Measurements from ENCODE around the gene CDK17. TPM values are rescaled to one million over a fixed set of nuclear protein-coding genes. Genes with fewer than 3 reads are reported as not detected.

Gene CDK17
- total RNA-seq, 1 donor from 2014 or later, result 32.4 TPM

DNA sequence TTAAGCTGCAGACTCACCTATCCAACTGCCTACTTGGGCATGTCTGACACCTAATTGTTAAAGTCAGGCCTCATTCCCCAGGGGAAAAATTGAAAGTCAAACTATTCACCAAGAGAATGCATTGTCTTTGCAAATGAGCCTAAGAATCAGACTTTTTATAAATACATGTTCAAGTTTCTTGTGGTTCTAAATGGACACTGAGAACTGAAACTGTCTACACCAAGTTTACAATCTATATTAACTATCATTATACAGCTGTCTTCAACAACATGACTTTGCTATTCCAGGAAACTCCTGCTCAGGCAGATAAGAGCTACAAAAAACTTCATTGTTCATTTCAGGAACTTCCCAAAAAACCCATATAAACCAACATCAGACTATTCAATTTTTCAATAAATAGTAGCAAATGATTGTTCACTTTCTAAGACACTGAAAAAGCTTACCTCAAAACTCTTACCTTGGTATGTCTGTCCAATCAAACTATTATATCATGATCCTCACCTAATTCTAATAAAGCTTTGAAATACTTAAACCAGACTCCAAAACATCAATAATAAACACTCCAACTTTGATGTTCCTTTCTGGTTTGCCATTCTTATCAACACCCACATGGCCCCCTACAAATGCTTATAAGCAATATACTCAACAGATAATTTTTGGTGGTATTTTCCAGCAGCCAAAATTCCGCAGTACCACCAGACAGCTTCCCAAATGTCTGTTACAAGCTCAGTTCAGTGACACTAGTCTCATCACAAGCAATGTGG lies 24.2 kb downstream of the CDK17 start:
- Mint-ChIP-seq H3K36me3 (ENCODE audit: low read depth) (peaks cover 12% of the 10 kb centered on the region), H3K9me3 (peaks cover 16% of the 10 kb centered on the region), H3K4me1 (ENCODE audit: low read depth) (peaks cover 69% of the 10 kb centered on the region), H3K4me3 (no peak overlapping the region), H3K27ac (no peak overlapping the region), H3K27me3 (ENCODE audit: insufficient read depth) (no peaks in the 10 kb centered on the region)
- intact Hi-C loops (cut with micrococcal nuclease), result loop anchor here (1.0 to 5.0 kb wide), 2 partner anchors 8 to 34 kb away; no protein-coding TSS in a partner anchor
- DNase-seq (ENCODE audit: low spot score), result no peak

DNA sequence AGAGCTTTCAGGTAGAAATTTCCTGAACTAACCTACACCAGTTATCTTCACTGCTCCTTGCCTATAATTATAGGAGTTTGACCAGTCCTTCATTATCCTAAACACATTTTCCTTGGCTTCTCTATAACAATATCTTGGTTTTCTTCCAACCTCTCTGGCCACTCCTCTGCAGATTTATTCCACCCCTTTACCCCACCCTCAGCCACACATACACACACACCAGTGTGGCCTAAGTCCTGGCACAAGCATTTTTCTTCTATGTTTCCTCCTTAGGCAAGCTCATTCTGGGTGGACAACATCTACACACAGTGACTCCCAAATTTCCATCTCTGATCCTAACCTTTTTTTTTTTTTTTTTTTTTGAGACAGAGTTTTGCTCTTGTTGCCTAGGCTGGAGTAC lies 25.1 kb downstream of the CDK17 start:
- no peak overlapping the region for H3K27ac Mint-ChIP-seq
- intact Hi-C loops (cut with micrococcal nuclease), result loop anchor here (5.0 kb wide), 1 partner anchor 33 kb away; no protein-coding TSS in a partner anchor
- peaks cover 67% of the 10 kb centered on the region for H3K4me1 Mint-ChIP-seq (ENCODE audit: low read depth)
- no peak for DNase-seq (ENCODE audit: low spot score)
- peaks cover 10% of the 10 kb centered on the region for H3K9me3 Mint-ChIP-seq
- peaks cover 8% of the 10 kb centered on the region for H3K36me3 Mint-ChIP-seq (ENCODE audit: low read depth)
- no peak overlapping the region for H3K4me3 Mint-ChIP-seq
- H3K27me3 Mint-ChIP-seq (ENCODE audit: insufficient read depth), result no peaks in the 10 kb centered on the region

DNA sequence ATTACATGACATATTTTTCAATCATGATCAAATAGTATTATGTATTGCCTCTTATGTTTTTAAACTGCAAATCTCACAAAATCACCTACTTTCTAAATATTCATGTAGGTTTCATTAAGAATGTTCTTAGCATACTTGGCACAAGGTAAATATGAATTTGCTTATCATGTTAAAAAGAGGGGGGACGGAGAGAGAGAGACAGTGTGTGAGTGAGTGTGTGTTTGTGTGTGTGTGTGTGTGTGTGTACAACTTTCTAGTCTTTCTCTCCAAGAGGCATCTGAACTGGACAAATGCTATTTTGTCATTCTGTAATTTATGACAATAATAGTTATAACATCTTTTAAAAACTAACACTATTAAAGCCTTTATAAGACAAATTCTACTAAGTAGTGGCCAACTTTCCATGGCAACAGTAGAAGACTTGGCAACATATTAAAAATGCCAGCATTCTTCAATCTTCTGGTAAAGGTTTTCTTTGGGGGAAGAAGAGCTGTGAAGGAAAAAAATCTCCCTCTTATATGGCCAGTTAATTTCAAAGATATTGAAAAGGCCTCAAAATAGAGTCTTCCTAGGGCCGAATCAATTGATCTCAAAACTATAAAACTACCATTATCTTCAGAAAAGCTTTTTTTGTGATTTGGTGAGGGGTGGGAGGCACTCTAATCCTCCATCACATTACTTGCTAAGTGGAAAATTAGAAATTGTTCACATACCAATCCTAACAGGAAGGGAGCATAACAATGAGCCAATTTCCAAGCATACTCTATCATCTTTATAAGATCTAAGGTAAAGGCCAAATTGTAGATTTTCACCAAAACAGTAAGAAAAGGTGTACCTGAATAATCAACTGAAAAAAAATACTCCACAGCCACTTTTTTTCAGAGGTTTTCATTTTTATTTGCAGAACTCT lies 28.2 kb downstream of the CDK17 start:
- Mint-ChIP-seq H3K27ac (no peak overlapping the region), H3K9me3 (no peaks in the 10 kb centered on the region), H3K27me3 (ENCODE audit: insufficient read depth) (no peaks in the 10 kb centered on the region), H3K4me3 (no peak overlapping the region), H3K4me1 (ENCODE audit: low read depth) (peaks cover 65% of the 10 kb centered on the region), H3K36me3 (ENCODE audit: low read depth) (peaks cover 12% of the 10 kb centered on the region)
- DNase-seq (ENCODE audit: low spot score), result no peak
- intact Hi-C loops (cut with micrococcal nuclease), result loop anchor here (2.0 kb wide), 1 partner anchor 13 kb away; no protein-coding TSS in a partner anchor

DNA sequence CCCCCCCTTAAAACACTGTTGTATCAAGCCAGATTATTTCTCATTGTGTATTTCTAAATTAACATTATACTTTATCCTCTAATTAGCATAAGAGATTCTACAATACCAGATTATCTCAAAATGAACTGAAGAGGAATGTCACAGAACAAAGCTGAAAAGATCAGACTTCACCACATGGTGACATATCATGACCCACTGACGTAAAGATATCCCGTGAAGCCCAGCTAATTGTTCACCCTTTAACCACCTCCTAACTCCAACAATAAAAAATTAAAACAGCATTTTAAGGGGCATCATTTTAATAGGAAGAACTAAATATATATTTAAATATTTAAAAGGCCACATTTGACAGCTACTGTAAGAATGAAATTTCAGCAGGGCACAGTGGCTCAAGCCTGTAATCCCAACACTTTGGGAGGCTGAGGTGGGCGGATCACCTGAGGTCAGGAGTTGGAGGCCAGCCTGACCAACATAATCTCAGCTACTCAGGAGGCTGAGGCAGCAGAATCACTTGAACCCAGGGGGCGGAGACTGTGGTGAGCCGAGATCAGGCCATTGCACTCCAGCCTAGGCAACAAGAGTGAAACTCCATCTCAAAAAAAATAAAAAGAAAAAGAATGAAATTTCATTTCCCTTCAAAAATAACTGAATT lies 29.0 kb downstream of the CDK17 start:
- H3K4me1 Mint-ChIP-seq (ENCODE audit: low read depth), result peaks cover 61% of the 10 kb centered on the region
- H3K4me3 Mint-ChIP-seq, result no peak overlapping the region
- no peak overlapping the region for H3K27ac Mint-ChIP-seq

DNA sequence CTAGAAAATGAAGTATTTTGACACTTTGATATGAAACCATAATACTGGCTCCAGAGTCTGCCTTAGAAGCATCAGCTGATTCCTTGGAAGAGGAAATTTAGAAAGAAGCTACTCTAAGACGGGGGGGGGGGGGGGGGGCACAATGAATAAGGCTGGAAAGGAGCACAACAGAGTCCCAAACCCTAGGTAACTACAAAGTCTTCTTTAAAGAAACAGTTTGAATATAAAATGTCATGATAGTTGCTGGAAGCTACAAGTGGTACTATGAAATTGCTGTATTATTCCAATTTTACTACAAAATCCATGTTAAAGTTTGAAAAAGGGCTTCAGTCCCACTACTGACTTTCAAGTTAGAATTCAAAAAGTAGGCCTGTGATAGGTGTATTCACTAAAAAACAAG lies 31.6 kb downstream of the CDK17 start:
- no peak overlapping the region for H3K27ac Mint-ChIP-seq
- H3K4me3 Mint-ChIP-seq, result no peak overlapping the region
- no peaks in the 10 kb centered on the region for H3K27me3 Mint-ChIP-seq (ENCODE audit: insufficient read depth)
- peaks cover 12% of the 10 kb centered on the region for H3K36me3 Mint-ChIP-seq (ENCODE audit: low read depth)
- DNase-seq (ENCODE audit: low spot score), result no peak
- H3K4me1 Mint-ChIP-seq (ENCODE audit: low read depth), result peaks cover 47% of the 10 kb centered on the region
- intact Hi-C loops (cut with micrococcal nuclease), result loop anchor here (1.0 kb wide), 1 partner anchor 8 kb away; no protein-coding TSS in a partner anchor
- no peaks in the 10 kb centered on the region for H3K9me3 Mint-ChIP-seq

More for the DNA sequence above, 29.0 kb downstream of the CDK17 start:
- intact Hi-C loops (cut with micrococcal nuclease), result loop anchor here (2.0 kb wide), 1 partner anchor 14 kb away; no protein-coding TSS in a partner anchor
- Mint-ChIP-seq H3K36me3 (ENCODE audit: low read depth) (peaks cover 12% of the 10 kb centered on the region), H3K27me3 (ENCODE audit: insufficient read depth) (no peaks in the 10 kb centered on the region), H3K9me3 (no peaks in the 10 kb centered on the region)
- DNase-seq (ENCODE audit: low spot score), result no peak

DNA sequence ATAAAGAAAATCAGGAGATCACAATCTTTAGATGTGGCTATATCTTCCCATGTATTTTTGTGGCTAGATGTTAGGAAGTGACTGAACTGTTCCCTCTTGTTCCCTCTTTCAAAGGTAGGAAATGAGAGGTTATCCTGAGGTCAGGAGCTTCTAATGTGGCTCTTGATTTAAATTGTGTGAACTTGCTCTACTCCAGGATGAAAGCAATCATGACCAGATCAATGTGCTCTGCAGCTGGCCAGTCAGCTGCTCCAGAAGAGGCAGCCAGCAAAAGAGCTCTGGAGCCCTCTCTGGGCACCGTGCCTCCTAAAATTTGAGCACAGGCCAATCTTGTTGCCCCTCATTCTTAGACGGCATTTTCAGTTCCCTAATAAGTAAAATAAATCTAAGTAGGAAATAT lies 32.0 kb downstream of the CDK17 start:
- intact Hi-C loops (cut with micrococcal nuclease), result loop anchor here (1.0 kb wide), 1 partner anchor 8 kb away; no protein-coding TSS in a partner anchor
- Mint-ChIP-seq H3K4me3 (no peak overlapping the region), H3K27ac (no peak overlapping the region), H3K9me3 (no peaks in the 10 kb centered on the region), H3K4me1 (ENCODE audit: low read depth) (peaks cover 46% of the 10 kb centered on the region), H3K36me3 (ENCODE audit: low read depth) (peaks cover 12% of the 10 kb centered on the region), H3K27me3 (ENCODE audit: insufficient read depth) (no peaks in the 10 kb centered on the region)
- no peak for DNase-seq (ENCODE audit: low spot score)

DNA sequence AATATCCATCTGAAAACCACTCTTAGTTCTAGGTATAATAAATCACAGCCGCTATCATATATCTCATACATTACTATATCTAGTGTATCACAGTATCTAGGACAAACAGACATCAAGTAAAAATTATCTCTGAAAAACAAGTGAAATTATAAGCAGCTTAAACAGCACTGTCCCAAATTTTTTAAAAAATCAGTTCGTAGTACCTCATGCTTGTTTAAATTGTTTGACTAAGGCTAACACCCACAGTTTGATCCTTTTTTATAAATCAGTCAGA lies 33.9 kb downstream of the CDK17 start:
- intact Hi-C loops (cut with micrococcal nuclease), result no loop called here
- Mint-ChIP-seq H3K36me3 (ENCODE audit: low read depth) (peaks cover 10% of the 10 kb centered on the region), H3K9me3 (no peaks in the 10 kb centered on the region), H3K4me1 (ENCODE audit: low read depth) (peaks cover 42% of the 10 kb centered on the region), H3K27ac (no peak overlapping the region), H3K27me3 (ENCODE audit: insufficient read depth) (no peaks in the 10 kb centered on the region), H3K4me3 (no peak overlapping the region)
- no peak for DNase-seq (ENCODE audit: low spot score)

DNA sequence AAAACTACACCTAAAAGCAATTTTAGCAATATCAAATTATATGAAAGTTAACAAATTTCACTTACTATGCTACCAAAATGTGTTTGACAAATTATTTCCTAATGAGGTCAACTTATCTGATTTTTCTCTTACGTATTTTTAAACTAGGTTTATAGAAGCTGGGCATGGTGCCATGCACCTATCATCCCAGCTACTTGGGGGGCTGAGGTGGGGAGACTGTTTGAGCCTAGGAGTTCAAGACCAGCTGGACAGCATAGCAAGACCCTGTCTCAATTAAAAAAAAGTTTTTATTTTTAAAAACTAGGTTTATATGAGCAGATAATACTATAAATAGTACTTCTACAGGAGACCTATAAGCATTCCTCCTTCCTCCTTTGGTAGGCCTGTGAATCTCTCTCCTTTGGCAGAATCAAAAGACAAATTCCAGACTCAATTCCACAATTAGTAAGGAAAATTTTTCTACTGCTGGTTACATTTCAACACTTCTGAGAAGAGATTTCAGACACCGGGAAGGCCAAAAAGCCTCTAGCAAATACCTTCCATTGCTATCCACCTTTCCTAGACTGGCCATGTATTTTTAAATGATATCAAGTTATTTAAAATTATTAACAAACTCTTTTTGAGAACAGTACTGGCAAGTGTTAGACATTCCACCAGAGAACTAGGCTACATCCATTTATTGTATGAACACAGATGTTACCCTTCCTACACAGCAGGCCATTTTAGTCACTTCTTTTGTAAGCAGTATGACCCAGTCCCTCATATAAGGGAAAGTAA lies 34.4 kb downstream of the CDK17 start:
- H3K4me1 Mint-ChIP-seq (ENCODE audit: low read depth), result peaks cover 42% of the 10 kb centered on the region
- DNase-seq (ENCODE audit: low spot score), result no peak
- peaks cover 10% of the 10 kb centered on the region for H3K36me3 Mint-ChIP-seq (ENCODE audit: low read depth)
- intact Hi-C loops (cut with micrococcal nuclease), result loop anchor here (2.0 kb wide), 1 partner anchor 15 kb away; no protein-coding TSS in a partner anchor
- no peak overlapping the region for H3K4me3 Mint-ChIP-seq
- no peaks in the 10 kb centered on the region for H3K9me3 Mint-ChIP-seq
- H3K27me3 Mint-ChIP-seq (ENCODE audit: insufficient read depth), result no peaks in the 10 kb centered on the region
- no peak overlapping the region for H3K27ac Mint-ChIP-seq

DNA sequence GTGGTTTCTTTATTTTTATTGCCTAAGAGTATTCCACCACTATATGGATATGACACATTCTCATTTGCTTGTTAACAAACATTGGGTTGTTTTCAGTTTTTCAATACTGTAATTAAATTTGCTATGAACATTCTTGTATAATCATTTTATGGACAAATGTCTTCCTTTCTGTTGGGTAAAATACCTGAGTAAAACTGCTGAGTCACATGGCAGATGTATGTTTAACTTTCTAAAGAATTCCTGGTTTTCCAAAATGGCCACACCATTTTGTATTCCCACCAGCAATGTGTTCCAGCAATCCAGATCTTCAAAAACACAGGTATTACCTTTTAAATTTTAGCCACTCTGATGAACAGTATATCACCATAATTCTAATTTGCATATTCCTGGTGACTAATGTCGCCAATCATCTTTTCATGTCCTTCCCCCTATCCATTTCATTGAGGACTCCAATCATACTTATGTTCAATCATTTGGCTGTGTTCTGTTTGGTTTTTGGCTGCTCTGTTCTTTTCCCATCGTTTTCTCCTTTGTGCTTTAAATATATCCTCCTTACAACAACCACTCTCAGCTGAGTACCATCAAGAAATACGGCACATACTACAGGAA lies 36.0 kb downstream of the CDK17 start:
- no peak overlapping the region for H3K4me3 Mint-ChIP-seq
- H3K4me1 Mint-ChIP-seq (ENCODE audit: low read depth), result peaks cover 39% of the 10 kb centered on the region
- intact Hi-C loops (cut with micrococcal nuclease), result loop anchor here (2.0 kb wide), 1 partner anchor 13 kb away; no protein-coding TSS in a partner anchor
- DNase-seq (ENCODE audit: low spot score), result no peak
- peaks cover 6% of the 10 kb centered on the region for H3K36me3 Mint-ChIP-seq (ENCODE audit: low read depth)
- H3K27me3 Mint-ChIP-seq (ENCODE audit: insufficient read depth), result no peaks in the 10 kb centered on the region
- H3K9me3 Mint-ChIP-seq, result no peaks in the 10 kb centered on the region
- no peak overlapping the region for H3K27ac Mint-ChIP-seq

DNA sequence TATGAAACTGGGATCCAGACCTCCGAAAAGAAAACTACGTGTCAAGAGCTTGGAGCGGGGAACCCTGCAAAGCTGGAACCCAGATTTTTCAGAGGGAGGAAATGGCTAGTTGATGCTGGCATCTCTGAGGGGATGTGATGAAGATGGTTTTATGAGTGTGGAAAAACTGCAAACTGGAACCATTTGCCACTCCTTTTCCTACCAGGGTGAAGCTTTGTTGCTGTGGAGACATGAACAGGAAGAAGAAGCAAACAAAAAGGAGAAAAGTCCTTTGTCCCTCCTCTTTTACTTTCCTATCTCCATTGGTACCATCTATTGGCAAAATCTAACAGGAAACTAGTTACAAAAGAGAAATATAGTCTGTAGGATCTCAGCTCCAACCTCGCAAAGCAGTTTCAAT lies 39.2 kb downstream of the CDK17 start:
- no peak overlapping the region for H3K4me3 Mint-ChIP-seq
- no peak for DNase-seq (ENCODE audit: low spot score)
- intact Hi-C loops (cut with micrococcal nuclease), result loop anchor here (1.0 kb wide), 1 partner anchor 8 kb away; no protein-coding TSS in a partner anchor
- H3K27me3 Mint-ChIP-seq (ENCODE audit: insufficient read depth), result no peaks in the 10 kb centered on the region
- H3K27ac Mint-ChIP-seq, result no peak overlapping the region
- no peaks in the 10 kb centered on the region for H3K9me3 Mint-ChIP-seq
- H3K4me1 Mint-ChIP-seq (ENCODE audit: low read depth), result peaks cover 35% of the 10 kb centered on the region
- H3K36me3 Mint-ChIP-seq (ENCODE audit: low read depth), result peaks cover 2% of the 10 kb centered on the region

DNA sequence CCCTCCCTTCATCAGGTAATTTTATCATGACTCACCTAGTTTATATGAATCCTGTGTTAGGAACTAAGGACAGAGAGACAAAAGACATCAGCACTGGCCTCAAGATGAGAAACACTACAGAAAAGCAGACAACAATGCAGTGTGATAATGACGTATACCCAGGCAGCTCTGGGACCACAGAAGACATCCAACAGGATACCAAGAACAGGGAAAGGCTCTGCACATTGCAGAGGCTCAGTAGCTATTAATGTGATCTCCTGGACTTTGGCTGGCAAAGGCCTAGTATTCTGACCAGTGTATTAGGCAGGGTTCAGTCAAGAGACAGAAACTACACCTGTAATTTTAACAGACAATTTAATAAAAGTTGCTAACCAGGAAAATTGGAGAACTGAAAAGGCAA lies 39.7 kb downstream of the CDK17 start:
- Mint-ChIP-seq H3K36me3 (ENCODE audit: low read depth) (peaks cover 2% of the 10 kb centered on the region), H3K27ac (no peak overlapping the region), H3K27me3 (ENCODE audit: insufficient read depth) (no peaks in the 10 kb centered on the region), H3K4me3 (no peak overlapping the region), H3K4me1 (ENCODE audit: low read depth) (peaks cover 35% of the 10 kb centered on the region), H3K9me3 (no peaks in the 10 kb centered on the region)
- no peak for DNase-seq (ENCODE audit: low spot score)
- intact Hi-C loops (cut with micrococcal nuclease), result no loop called here

DNA sequence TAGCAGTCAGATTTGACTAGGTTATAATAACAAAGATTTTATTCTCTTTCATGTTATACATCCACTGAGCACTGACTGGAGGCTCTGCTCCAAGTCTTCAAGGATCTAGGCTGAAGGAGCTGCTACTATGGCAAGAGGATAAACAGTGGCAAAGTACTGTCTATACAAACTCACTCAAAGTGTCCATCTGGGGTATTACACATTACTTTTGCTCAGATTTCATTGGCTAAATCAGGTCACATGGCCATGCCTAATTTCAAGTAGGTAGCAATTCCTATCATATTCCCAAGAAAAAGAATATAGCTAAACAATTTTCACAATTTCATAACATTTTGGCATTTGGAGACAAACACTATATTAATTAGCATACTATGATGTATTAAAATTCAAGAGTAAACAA lies 40.9 kb downstream of the CDK17 start:
- no peaks in the 10 kb centered on the region for H3K9me3 Mint-ChIP-seq
- H3K27me3 Mint-ChIP-seq (ENCODE audit: insufficient read depth), result no peaks in the 10 kb centered on the region
- H3K4me3 Mint-ChIP-seq, result no peak overlapping the region
- H3K4me1 Mint-ChIP-seq (ENCODE audit: low read depth), result peaks cover 39% of the 10 kb centered on the region
- DNase-seq (ENCODE audit: low spot score), result no peak
- intact Hi-C loops (cut with micrococcal nuclease), result no loop called here
- H3K36me3 Mint-ChIP-seq (ENCODE audit: low read depth), result peaks cover under 1% of the 10 kb centered on the region
- no peak overlapping the region for H3K27ac Mint-ChIP-seq
